Naive thymus-derived CD4-positive, alpha-beta T cell (primary cell): Measurements from ENCODE around the gene SPEM3. TPM values are rescaled to one million over a fixed set of nuclear protein-coding genes. Genes with fewer than 3 reads are reported as not detected.
A peak's percentile ranks its signal among the peaks of the same experiment; 100 is the strongest.

Experiments used
- ATAC-seq: fragments of 150-1000 bp; cut with Tn5 transposase; 2 replicates; pipeline ENCODE4 v1.10.0; 2021; ENCODE audit warnings: mild to moderate bottlenecking, moderate library complexity
- CTCF ChIA-PET: fragments of 350-600 bp; sonication (Branson Sonifier 250); formaldehyde crosslinking; loops from one replicate; lab custom pipeline; 2021; ENCODE audit warnings: antibody characterized with exemption; lab: Charles Lee
- POLR2A ChIA-PET: fragments of 350-600 bp; sonication (Branson Sonifier 250); formaldehyde crosslinking; loops from one replicate; lab custom pipeline; 2021; ENCODE audit warnings: antibody characterized with exemption, inconsistent platforms; lab: Charles Lee
- DNase-seq, 9 donors: peaks; one replicate each; pipeline versions ENCODE4 v3.0.0 to v3.0.0-alpha.2; 2020 to 2022; ENCODE audit warnings: mixed read lengths in 1 of 9
- H3K27ac ChIP-seq: one replicate; pipeline ENCODE4 v1.7.0; 2013; ENCODE audit warnings: mild to moderate bottlenecking, low read depth, low read length, moderate library complexity
- H3K27me3 ChIP-seq, 2 donors: one replicate each; pipeline ENCODE4 v1.7.0; 2013; ENCODE audit warnings: low read length in 2 of 2, mild to moderate bottlenecking in 2 of 2, moderate library complexity in 2 of 2; ENCODE audit not compliant: control insufficient read depth in 2 of 2, insufficient read depth in 2 of 2
- H3K36me3 ChIP-seq, 3 experiments: 1 replicate in 2 of 3; 2 replicates in 1 of 3; pipeline ENCODE4 v1.7.0; 2013; ENCODE audit warnings: low read length in 3 of 3, mild to moderate bottlenecking in 3 of 3, moderate library complexity in 1 of 3; ENCODE audit not compliant: insufficient read depth in 3 of 3, control insufficient read depth in 2 of 3
- H3K4me1 ChIP-seq, 2 donors: one replicate each; pipeline ENCODE4 v1.7.0; 2013; ENCODE audit warnings: low read length in 2 of 2, mild to moderate bottlenecking in 2 of 2, moderate library complexity in 1 of 2; ENCODE audit not compliant: control insufficient read depth in 2 of 2, insufficient read depth in 2 of 2
- H3K4me3 ChIP-seq: 2 replicates; pipeline ENCODE4 v1.7.0; 2013; ENCODE audit warnings: mild to moderate bottlenecking, low read length
- H3K9me3 ChIP-seq, 3 experiments: 1 replicate in 2 of 3; 2 replicates in 1 of 3; pipeline ENCODE4 v1.7.0; 2013; ENCODE audit warnings: low read length in 3 of 3; ENCODE audit not compliant: control insufficient read depth in 2 of 3
- H3K27ac Mint-ChIP-seq, 9 donors: one replicate each; pipeline ENCODE4 v1.8.0; 2020 to 2022; ENCODE audit warnings: mixed read lengths in 9 of 9, mild to moderate bottlenecking in 8 of 9, moderate library complexity in 5 of 9, inconsistent platforms in 2 of 9
- H3K27me3 Mint-ChIP-seq, 5 donors: one replicate each; pipeline ENCODE4 v1.8.0; 2021 to 2022; ENCODE audit warnings: mixed read lengths in 5 of 5, mild to moderate bottlenecking in 1 of 5
- H3K36me3 Mint-ChIP-seq, 5 donors: one replicate each; pipeline ENCODE4 v1.8.0; 2020 to 2022; ENCODE audit warnings: mixed read lengths in 5 of 5, mild to moderate bottlenecking in 3 of 5, inconsistent platforms in 1 of 5
- H3K4me1 Mint-ChIP-seq, 7 donors: one replicate each; pipeline ENCODE4 v1.8.0; 2020 to 2022; ENCODE audit warnings: mixed read lengths in 7 of 7, mild to moderate bottlenecking in 3 of 7, inconsistent platforms in 1 of 7
- H3K4me3 Mint-ChIP-seq, 10 donors: one replicate each; pipeline ENCODE4 v1.8.0; 2020 to 2022; ENCODE audit warnings: mild to moderate bottlenecking in 10 of 10, mixed read lengths in 10 of 10, moderate library complexity in 6 of 10, inconsistent platforms in 2 of 10
- H3K9me3 Mint-ChIP-seq, 11 donors: one replicate each; pipeline ENCODE4 v1.8.0; 2020 to 2022; ENCODE audit warnings: mixed read lengths in 11 of 11, mild to moderate bottlenecking in 4 of 11, inconsistent platforms in 1 of 11, moderate library complexity in 1 of 11
- intact Hi-C, 2 donors: fragments of 100-400 bp; cut with micrococcal nuclease; formaldehyde crosslinking; loops; one replicate each; pipeline ENCODE4 v1.15.1; 2023
- polyA plus RNA-seq, 2 donors: library from polyadenylated mRNA; unstranded; fragments of 300-500 nt; fragmentation: Illumina TruSeq; gene quantifications; one replicate each; pipeline ENCODE4 v1.2.3, GENCODE V29; 2021
- total RNA-seq, 6 experiments: library from RNA in 5 of 6; stranded (reverse) in 5 of 6; gene quantifications; 1 replicate in 5 of 6; 2 replicates in 1 of 6; pipeline ENCODE4 v1.2.3 and lab custom pipeline; 2021 to 2026

The SPEM3 gene
- total and polyA plus RNA-seq, 7 experiments from 2014 or later: not detected

- ChIA-PET POLR2A (interaction anchor here (1.0 to 13.7 kb wide), 4 partner anchors 13 to 98 kb away, joined by 3 to 199 read pairs (median 6); partner anchors contain the start of genes SENP3, SLC35G6 and ZBTB4), CTCF (no interaction called here)
- intact Hi-C loops: no loop called here
- Mint-ChIP-seq H3K4me1 (peaks cover 4 to 29% (median 11%) of the 10 kb centered on the region in 7 donors), H3K36me3 (peaks cover 0 to 22% (median 4%) of the 10 kb centered on the region in 5 donors), H3K9me3 (peaks cover 0 to 2% (median 0%) of the 10 kb centered on the region in 11 donors), H3K4me3 (no peak overlapping the region), H3K27me3 (no peaks in the 10 kb centered on the region), H3K27ac (no peak overlapping the region)
- ATAC-seq: no peak
- Histone ChIP-seq H3K4me1 (no peaks in the 10 kb centered on the region), H3K27ac (no peak overlapping the region), H3K27me3 (no peaks in the 10 kb centered on the region), H3K36me3 (peaks cover 0 to 53% (median 10%) of the 10 kb centered on the region in 3 experiments), H3K9me3 (no peaks in the 10 kb centered on the region), H3K4me3 (no peak overlapping the region)
- no peak for DNase-seq
Observed at GRCh38 chr17:7462474-7463371, 34.1 kb downstream of the SPEM3 start.

- intact Hi-C loops: no loop called here
- no peak overlapping the region for H3K4me3 ChIP-seq
- no peak overlapping the region for H3K27ac Mint-ChIP-seq
- H3K27me3 ChIP-seq: no peaks in the 10 kb centered on the region
- peaks cover 0 to 58% (median 10%) of the 10 kb centered on the region in 3 experiments for H3K36me3 ChIP-seq
- POLR2A ChIA-PET: interaction anchor here (0.9 to 13.7 kb wide), 4 partner anchors 9 to 27 kb away, joined by 3 to 199 read pairs (median 6); partner anchors contain the start of genes SLC35G6 and ZBTB4
- no peak overlapping the region for H3K27ac ChIP-seq
- DNase-seq (no peak), ATAC-seq (no peak)
- H3K9me3 ChIP-seq: no peaks in the 10 kb centered on the region
- no peak overlapping the region for H3K4me3 Mint-ChIP-seq
- no peaks in the 10 kb centered on the region for H3K4me1 ChIP-seq
- peaks cover 0 to 2% (median 0%) of the 10 kb centered on the region in 11 donors for H3K9me3 Mint-ChIP-seq
- H3K36me3 Mint-ChIP-seq: peaks cover 0 to 22% (median 4%) of the 10 kb centered on the region in 5 donors
- H3K4me1 Mint-ChIP-seq: peaks cover 6 to 33% (median 11%) of the 10 kb centered on the region in 7 donors
- CTCF ChIA-PET: no interaction called here
- no peaks in the 10 kb centered on the region for H3K27me3 Mint-ChIP-seq
Observed at GRCh38 chr17:7463372-7463846, 34.8 kb downstream of the SPEM3 start.

- no peak for ATAC-seq
- Mint-ChIP-seq H3K4me3 (no peak overlapping the region), H3K4me1 (peaks cover 6 to 33% (median 13%) of the 10 kb centered on the region in 7 donors), H3K27ac (no peak overlapping the region), H3K9me3 (peaks cover 0 to 2% (median 0%) of the 10 kb centered on the region in 11 donors), H3K27me3 (no peaks in the 10 kb centered on the region), H3K36me3 (peaks cover 0 to 20% (median 4%) of the 10 kb centered on the region in 5 donors)
- H3K36me3 ChIP-seq: peaks cover 0 to 62% (median 10%) of the 10 kb centered on the region in 3 experiments
- intact Hi-C loops: no loop called here
- no peak for DNase-seq
- no peak overlapping the region for H3K27ac ChIP-seq
- POLR2A ChIA-PET: interaction anchor here (0.7 to 13.7 kb wide), 4 partner anchors 9 to 468 kb away, joined by 3 to 199 read pairs (median 3); partner anchors contain the start of genes CNTROB, SLC35G6, TRAPPC1 and ZBTB4
- no peak overlapping the region for H3K4me3 ChIP-seq
- CTCF ChIA-PET: no interaction called here
- no peaks in the 10 kb centered on the region for H3K9me3 ChIP-seq
- H3K27me3 ChIP-seq: no peaks in the 10 kb centered on the region
- no peaks in the 10 kb centered on the region for H3K4me1 ChIP-seq
Observed at GRCh38 chr17:7464081-7464480, 35.4 kb downstream of the SPEM3 start.

DNA sequence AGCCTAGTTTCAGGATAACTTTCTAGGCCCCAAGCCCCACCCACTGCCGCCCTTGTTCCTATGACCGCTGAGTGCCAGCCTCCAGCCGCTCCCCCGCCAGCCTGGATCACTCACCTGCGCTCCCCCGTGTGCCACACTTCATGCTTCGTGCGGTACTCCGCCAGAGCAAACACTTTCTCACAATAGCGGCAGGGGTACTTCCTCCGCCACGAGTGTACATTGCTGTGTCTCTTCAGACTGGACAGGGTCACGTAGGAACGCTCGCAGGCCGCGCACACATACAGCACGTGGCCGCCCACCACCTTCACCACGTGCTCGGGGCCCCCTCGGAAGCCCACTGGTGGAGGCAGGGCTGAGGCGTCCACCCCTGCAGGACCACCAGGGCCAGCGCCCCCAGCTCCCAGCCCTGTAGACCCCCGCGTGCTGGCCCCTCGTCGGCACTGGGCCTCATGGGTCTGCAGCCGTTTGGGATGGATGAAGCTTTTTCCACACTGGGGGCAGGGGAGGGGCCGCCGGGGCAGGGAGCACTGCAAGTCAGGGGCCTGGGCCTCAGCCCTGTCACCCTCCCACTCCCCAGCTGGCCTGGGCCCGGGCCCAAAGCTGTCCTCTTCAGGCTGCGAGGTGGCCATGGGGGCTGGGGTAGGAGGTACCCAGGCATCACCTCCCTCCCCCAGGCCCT is 37.1 kb downstream of the SPEM3 start:
- Mint-ChIP-seq H3K4me1 (peaks cover 0 to 23% (median 11%) of the 10 kb centered on the region in 7 donors), H3K9me3 (peaks cover 0 to 2% (median 0%) of the 10 kb centered on the region in 11 donors), H3K36me3 (peaks cover 0 to 17% (median 4%) of the 10 kb centered on the region in 5 donors), H3K4me3 (no peak overlapping the region), H3K27ac (peak overlapping the region in 1 of 9 donors; percentile 52), H3K27me3 (no peaks in the 10 kb centered on the region)
- ChIA-PET CTCF (interaction anchor here (1.1 kb wide), 1 partner anchor 49 kb away, joined by 3 read pairs; no protein-coding TSS in a partner anchor), POLR2A (interaction anchor here (1.7 to 2.8 kb wide), 2 partner anchors 10 to 29 kb away, joined by 4 to 16 read pairs; no protein-coding TSS in a partner anchor)
- intact Hi-C loops: no loop called here
- ATAC-seq (no peak), DNase-seq (no peak)
- H3K27me3 ChIP-seq: no peaks in the 10 kb centered on the region
- no peaks in the 10 kb centered on the region for H3K9me3 ChIP-seq
- H3K4me3 ChIP-seq: no peak overlapping the region
- no peak overlapping the region for H3K27ac ChIP-seq
- peaks cover 0 to 62% (median 10%) of the 10 kb centered on the region in 3 experiments for H3K36me3 ChIP-seq
- no peaks in the 10 kb centered on the region for H3K4me1 ChIP-seq

- no peak overlapping the region for H3K4me3 Mint-ChIP-seq
- Histone ChIP-seq H3K27ac (no peak overlapping the region), H3K27me3 (no peaks in the 10 kb centered on the region), H3K4me1 (no peaks in the 10 kb centered on the region), H3K9me3 (no peaks in the 10 kb centered on the region), H3K36me3 (peaks cover 0 to 62% (median 12%) of the 10 kb centered on the region in 3 experiments), H3K4me3 (no peak overlapping the region)
- H3K27ac Mint-ChIP-seq: peak overlapping the region in 1 of 9 donors; percentile 42
- ATAC-seq (no peak), DNase-seq (no peak)
- H3K9me3 Mint-ChIP-seq: peaks cover 0 to 2% (median 0%) of the 10 kb centered on the region in 11 donors
- intact Hi-C loops: no loop called here
- H3K4me1 Mint-ChIP-seq: peaks cover 1 to 21% (median 13%) of the 10 kb centered on the region in 7 donors
- ChIA-PET CTCF (interaction anchor here (1.1 to 1.4 kb wide), 2 partner anchors 10 to 48 kb away, joined by 3 to 4 read pairs; no protein-coding TSS in a partner anchor), POLR2A (interaction anchor here (1.0 to 2.8 kb wide), 5 partner anchors 10 to 82 kb away, joined by 4 to 16 read pairs (median 5); partner anchors contain the start of gene TMEM256)
- H3K36me3 Mint-ChIP-seq: peaks cover 0 to 12% (median under 1%) of the 10 kb centered on the region in 5 donors
- no peaks in the 10 kb centered on the region for H3K27me3 Mint-ChIP-seq
Observed at GRCh38 chr17:7466318-7466638, 37.6 kb downstream of the SPEM3 start.
